ENCODE measurements around the gene WDR88. TPM values are rescaled to one million over a fixed set of nuclear protein-coding genes. Genes with fewer than 3 reads are reported as not detected.

WDR88 gene
- total and polyA plus RNA-seq, 2 of the 8 experiments (the other 6 are each of a cell fraction or from before 2014, with no cell fraction given), result not detected

GRCh38 chr19:33206261-33207039, 74.5 kb downstream of the WDR88 start (continued):
- no peak for TF ChIP-seq SIRT6 (IDR thresholded peaks at IDR 0.05; ENCODE audit: low read length)
- TF ChIP-seq SIN3A (conservative IDR thresholded peaks at IDR 0.05 in 1 of 2, IDR thresholded peaks at IDR 0.05 in 1 of 2; ENCODE audit: low read depth in 1 of 2, low read length in 2 of 2), result no peak
- no peak for TF ChIP-seq BRCA1 (IDR thresholded peaks at IDR 0.05; ENCODE audit: low read depth, low read length)

All from H1 (cell line).